Peyer's patch (tissue), 4 donors: ENCODE measurements around the gene POFUT1.

Experiments used
- POLR2A ChIP-seq, 2 donors: fragments of 450-650 bp; IDR thresholded peaks; one replicate each; pipeline ENCODE4 v1.5.1; 2017; ENCODE audit warnings: antibody characterized with exemption in 2 of 2, mild to moderate bottlenecking in 2 of 2, moderate library complexity in 2 of 2
- TF ChIP-seq, protein P1 (sequence below), 6 experiments: fragments of 450-650 bp in 4 of 6; fragments of 200-600 bp in 2 of 6; sonication (generic) in 1 of 6; IDR thresholded peaks; one replicate each; pipeline ENCODE4 v1.5.1; 2017 to 2019; ENCODE audit warnings: antibody characterized with exemption in 6 of 6, mild to moderate bottlenecking in 3 of 6, moderate library complexity in 1 of 6

DNA sequence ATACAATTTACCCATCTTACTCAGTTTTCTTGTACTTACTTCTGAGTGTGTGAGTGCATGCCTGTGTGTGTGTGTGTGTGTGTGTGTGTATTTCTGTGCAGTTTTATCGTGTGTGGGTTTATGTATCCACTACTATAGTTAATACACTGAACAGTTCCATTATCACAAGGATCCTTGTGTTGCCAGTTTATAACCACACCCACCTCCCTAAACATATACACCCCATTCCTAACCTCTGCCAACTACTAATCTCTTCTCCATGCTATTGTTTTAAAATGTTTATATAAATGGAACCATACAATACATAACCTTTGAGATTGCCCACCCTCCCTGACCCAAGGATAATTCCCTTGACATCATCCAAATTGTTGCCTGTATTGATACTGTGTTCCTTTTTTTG is 18.7 kb downstream of the POFUT1 start:
- TF ChIP-seq POLR2A (IDR thresholded peaks at IDR 0.05), result no peak
- TF ChIP-seq, protein P1, sequence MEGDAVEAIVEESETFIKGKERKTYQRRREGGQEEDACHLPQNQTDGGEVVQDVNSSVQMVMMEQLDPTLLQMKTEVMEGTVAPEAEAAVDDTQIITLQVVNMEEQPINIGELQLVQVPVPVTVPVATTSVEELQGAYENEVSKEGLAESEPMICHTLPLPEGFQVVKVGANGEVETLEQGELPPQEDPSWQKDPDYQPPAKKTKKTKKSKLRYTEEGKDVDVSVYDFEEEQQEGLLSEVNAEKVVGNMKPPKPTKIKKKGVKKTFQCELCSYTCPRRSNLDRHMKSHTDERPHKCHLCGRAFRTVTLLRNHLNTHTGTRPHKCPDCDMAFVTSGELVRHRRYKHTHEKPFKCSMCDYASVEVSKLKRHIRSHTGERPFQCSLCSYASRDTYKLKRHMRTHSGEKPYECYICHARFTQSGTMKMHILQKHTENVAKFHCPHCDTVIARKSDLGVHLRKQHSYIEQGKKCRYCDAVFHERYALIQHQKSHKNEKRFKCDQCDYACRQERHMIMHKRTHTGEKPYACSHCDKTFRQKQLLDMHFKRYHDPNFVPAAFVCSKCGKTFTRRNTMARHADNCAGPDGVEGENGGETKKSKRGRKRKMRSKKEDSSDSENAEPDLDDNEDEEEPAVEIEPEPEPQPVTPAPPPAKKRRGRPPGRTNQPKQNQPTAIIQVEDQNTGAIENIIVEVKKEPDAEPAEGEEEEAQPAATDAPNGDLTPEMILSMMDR (IDR thresholded peaks at IDR 0.05), result no peak
